ENCODE results near the gene SATB2.

The SATB2 gene

GRCh38 chr2:199449455-199449854, 8.3 kb downstream of the SATB2 start:
- DNase-seq = no peak

- DNase-seq = no peak
Observed at GRCh38 chr2:199446996-199447576, 10.7 kb downstream of the SATB2 start.

- DNase-seq = no peak
Observed at GRCh38 chr2:199444749-199445148, 13.0 kb downstream of the SATB2 start.

GRCh38 chr2:199443589-199444130, 14.1 kb downstream of the SATB2 start:
- no peak for DNase-seq

- no peak for DNase-seq
Observed at GRCh38 chr2:199442173-199442572, 15.6 kb downstream of the SATB2 start.

GRCh38 chr2:199441759-199442158, 16.0 kb downstream of the SATB2 start:
- DNase-seq = no peak

GRCh38 chr2:199440118-199440517, 17.6 kb downstream of the SATB2 start:
- DNase-seq = no peak

GRCh38 chr2:199439542-199439941, 18.2 kb downstream of the SATB2 start:
- DNase-seq = no peak

- DNase-seq = no peak
Observed at GRCh38 chr2:199439066-199439465, 18.7 kb downstream of the SATB2 start.

- no peak for DNase-seq
Observed at GRCh38 chr2:199434555-199434954, 23.2 kb downstream of the SATB2 start.

- DNase-seq = no peak
Observed at GRCh38 chr2:199433204-199433832, 24.4 kb downstream of the SATB2 start.

GRCh38 chr2:199431746-199432213, 26.0 kb downstream of the SATB2 start:
- DNase-seq = no peak

- DNase-seq = no peak
Observed at GRCh38 chr2:199430214-199430613, 27.5 kb downstream of the SATB2 start.

GRCh38 chr2:199428291-199428690, 29.4 kb downstream of the SATB2 start:
- DNase-seq = no peak

GRCh38 chr2:199424160-199424559, 33.6 kb downstream of the SATB2 start:
- DNase-seq = no peak

- no peak for DNase-seq
Observed at GRCh38 chr2:199419428-199419827, 38.3 kb downstream of the SATB2 start.

GRCh38 chr2:199414465-199414864, 43.3 kb downstream of the SATB2 start:
- no peak for DNase-seq

GRCh38 chr2:199414001-199414400, 43.7 kb downstream of the SATB2 start:
- no peak for DNase-seq

- no peak for DNase-seq
Observed at GRCh38 chr2:199409759-199410529, 47.8 kb downstream of the SATB2 start.

- no peak for DNase-seq
Observed at GRCh38 chr2:199407421-199407820, 50.3 kb downstream of the SATB2 start.

GRCh38 chr2:199405241-199405640, 52.5 kb downstream of the SATB2 start:
- DNase-seq = no peak

GRCh38 chr2:199404841-199405240, 52.9 kb downstream of the SATB2 start:
- DNase-seq = no peak

- DNase-seq = no peak
Observed at GRCh38 chr2:199395311-199395710, 62.4 kb downstream of the SATB2 start.

GRCh38 chr2:199392363-199392762, 65.4 kb downstream of the SATB2 start:
- DNase-seq = no peak
